Sigmoid colon (tissue), 7 donors: ENCODE data around the gene FAM9B. TPM values are rescaled to one million over a fixed set of nuclear protein-coding genes. Genes with fewer than 3 reads are reported as not detected.

ENCODE experiments used
- DNase-seq: peaks from one replicate; pipeline ENCODE4 v3.0.0-alpha.2; 2019
- H3K27ac ChIP-seq, 4 donors: fragments of 200-600 bp; sonication (generic); one replicate each; pipeline ENCODE4 v1.5.1; 2016 to 2019; ENCODE audit warnings: mild to moderate bottlenecking in 1 of 4
- H3K27me3 ChIP-seq, 3 donors: fragments of 200-600 bp; sonication (generic); one replicate each; pipeline ENCODE4 v1.5.1; 2019; ENCODE audit warnings: mild to moderate bottlenecking in 1 of 3
- H3K36me3 ChIP-seq, 4 donors: fragments of 200-600 bp; sonication (generic); one replicate each; pipeline ENCODE4 v1.5.1; 2016 to 2019
- H3K4me1 ChIP-seq, 4 donors: fragments of 200-600 bp; sonication (generic); one replicate each; pipeline ENCODE4 v1.5.1; 2017 to 2019
- H3K4me3 ChIP-seq, 4 donors: fragments of 200-600 bp; sonication (generic); one replicate each; pipeline ENCODE4 v1.5.1; 2017 to 2019; ENCODE audit warnings: mild to moderate bottlenecking in 2 of 4, moderate library complexity in 1 of 4
- H3K9me3 ChIP-seq, 4 donors: fragments of 200-600 bp in 3 of 4; sonication (generic) in 3 of 4; one replicate each; pipeline versions ENCODE4 v1.5.1 to v1.6.1; 2013 to 2019
- POLR2A ChIP-seq, 2 donors: fragments of 450-650 bp; IDR thresholded peaks; one replicate each; pipeline ENCODE4 v1.6.1; 2016; ENCODE audit warnings: antibody characterized with exemption in 2 of 2, mild to moderate bottlenecking in 2 of 2, moderate library complexity in 2 of 2
- POLR2AphosphoS5 ChIP-seq, 4 donors: sonication (generic); formaldehyde crosslinking; IDR thresholded peaks; one replicate each; pipeline ENCODE4 v1.6.1; 2017; ENCODE audit warnings: antibody characterized with exemption in 4 of 4
- WGBS, 2 donors: extraction: QIAGEN DNeasy Blood & Tissue Kit; methylation state at CpG; one replicate each; pipeline ENCODE4 v1.1.7; 2013; 5-methylcytosine and 5-hydroxymethylcytosine counted together
- intact Hi-C: fragments of 100-400 bp; cut with DNase I; formaldehyde crosslinking; loops from one replicate; pipeline ENCODE4 v1.15.1; 2023
- polyA plus RNA-seq, 3 donors: library from polyadenylated mRNA; stranded (reverse); fragments of 200-250 nt; gene quantifications; one replicate each; pipeline ENCODE4 v1.2.3, GENCODE V29; 2013
- total RNA-seq, 4 donors: library from RNA; depleted of rRNA; stranded (reverse); fragments of >200 nt; gene quantifications; one replicate each; pipeline ENCODE4 v1.1.0, GENCODE V29; 2016
- donor health status: healthy with polysubstance abuse.
- donor health status: Bipolar disorder and iron deficiency.
- donor health status: healthy.

The FAM9B gene
- total and polyA plus RNA-seq, 7 donors, result not detected

- Histone ChIP-seq H3K4me3 (no peak overlapping the region), H3K27ac (no peak overlapping the region), H3K36me3 (no peaks in the 10 kb centered on the region), H3K9me3 (no peaks in the 10 kb centered on the region), H3K4me1 (no peaks in the 10 kb centered on the region), H3K27me3 (no peaks in the 10 kb centered on the region)
- DNase-seq, result no peak
- TF ChIP-seq POLR2A (IDR thresholded peaks at IDR 0.05) (no peak), POLR2AphosphoS5 (IDR thresholded peaks at IDR 0.05) (no peak)
- intact Hi-C loops, result no loop called here
- 82 to 90% methylated on average over 1 of the region's 1 CpG for WGBS, 2 donors
Observed at GRCh38 chrX:8980756-8981155, 53.2 kb downstream of the FAM9B start.

Other genes with a start within 250 kb of the FAM9B start
- gene FAM9A, start 232.7 kb downstream of the FAM9B start, total RNA-seq, result not detected
- gene FAM9A, start 232.7 kb downstream of the FAM9B start, polyA plus RNA-seq, result not detected